ACC112 (cell line): ENCODE measurements around the gene CCNQ.

Source experiments
- H2AFZ ChIP-seq: fragments of 200-600 bp; sonication (generic); one replicate; pipeline ENCODE4 v1.6.0; 2017; ENCODE audit warnings: antibody characterized with exemption, low read length; ENCODE audit not compliant: unreplicated experiment
- H3K27ac ChIP-seq: fragments of 200-600 bp; sonication (generic); 2 replicates; pipeline ENCODE4 v1.5.1; 2014; ENCODE audit warnings: low read depth, mild to moderate bottlenecking, antibody characterized with exemption, low read length, moderate library complexity
- H3K27me3 ChIP-seq: fragments of 200-600 bp; sonication (generic); 2 replicates; pipeline ENCODE4 v1.6.1; 2014; ENCODE audit warnings: mild to moderate bottlenecking, antibody characterized with exemption, low read length, moderate library complexity, mixed read lengths; ENCODE audit not compliant: insufficient read depth
- H3K36me3 ChIP-seq: fragments of 200-600 bp; sonication (generic); 2 replicates; pipeline ENCODE4 v1.6.1; 2016; ENCODE audit warnings: mild to moderate bottlenecking, antibody characterized with exemption, low read length, moderate library complexity, mixed read lengths; ENCODE audit not compliant: insufficient read depth
- H3K4me1 ChIP-seq: fragments of 200-600 bp; sonication (generic); one replicate; pipeline ENCODE4 v1.6.1; 2016; ENCODE audit warnings: low read length, mixed read lengths; ENCODE audit not compliant: insufficient read depth, unreplicated experiment, control insufficient read depth
- H3K4me3 ChIP-seq: fragments of 200-600 bp; sonication (generic); 2 replicates; pipeline ENCODE4 v1.5.1; 2014; ENCODE audit warnings: mild to moderate bottlenecking, low read depth, low read length
- H3K79me2 ChIP-seq: fragments of 200-600 bp; sonication (generic); one replicate; pipeline ENCODE4 v1.6.0; 2016; ENCODE audit warnings: low read length; ENCODE audit not compliant: control insufficient read depth, unreplicated experiment, insufficient read depth

CCNQ gene

GRCh38 chrX:153598541-153599191 lies at the start of gene CCNQ:
TSS of gene CCNQ (minus strand) at chrX:153599139. CDS start at chrX:153599073, 66 bp downstream.
- peaks cover 16% of the 10 kb centered on the region for H3K79me2 ChIP-seq
- no peak within 1 kb of the TSS for H3K27ac ChIP-seq
- peak within 1 kb of the TSS; percentile 93 for H2AFZ ChIP-seq
- H3K4me1 ChIP-seq, result peaks cover 7% of the 10 kb centered on the region
- no peaks in the 10 kb centered on the region for H3K36me3 ChIP-seq
- H3K27me3 ChIP-seq, result no peaks in the 10 kb centered on the region
- peak within 1 kb of the TSS; percentile 90 for H3K4me3 ChIP-seq

- Histone ChIP-seq H3K4me3 (peak overlapping the region; percentile 21; the same call in 1 of the 2 replicates), H3K79me2 (no peaks in the 10 kb centered on the region), H3K4me1 (no peaks in the 10 kb centered on the region), H3K36me3 (no peaks in the 10 kb centered on the region), H2AFZ (no peak overlapping the region), H3K27me3 (peaks cover 55% of the 10 kb centered on the region), H3K27ac (no peak overlapping the region)
Observed at GRCh38 chrX:153647461-153648357, 48.8 kb upstream of the CCNQ start.

- Histone ChIP-seq H3K4me1 (no peaks in the 10 kb centered on the region), H2AFZ (no peak within 1 kb of the TSS), H3K27me3 (peaks cover 59% of the 10 kb centered on the region), H3K27ac (no peak within 1 kb of the TSS), H3K79me2 (no peaks in the 10 kb centered on the region), H3K4me3 (peak within 1 kb of the TSS; percentile 21; the same call in 1 of the 2 replicates), H3K36me3 (no peaks in the 10 kb centered on the region)
Observed at GRCh38 chrX:153646620-153647373, 47.9 kb upstream of the CCNQ start, which contains the start of gene DUSP9. TSS of gene DUSP9 (plus strand) at chrX:153647203. CDS start at chrX:153647954, 751 bp downstream.

- peaks cover 67% of the 10 kb centered on the region for H3K27me3 ChIP-seq
- H3K4me3 ChIP-seq, result no peak overlapping the region
- H3K79me2 ChIP-seq, result no peaks in the 10 kb centered on the region
- no peaks in the 10 kb centered on the region for H3K4me1 ChIP-seq
- H3K27ac ChIP-seq, result no peak overlapping the region
- H2AFZ ChIP-seq, result no peak overlapping the region
- H3K36me3 ChIP-seq, result no peaks in the 10 kb centered on the region
Observed at GRCh38 chrX:153645921-153646488, 47.1 kb upstream of the CCNQ start.

GRCh38 chrX:153645151-153645550 lies 46.2 kb upstream of the CCNQ start:
- Histone ChIP-seq H3K27me3 (peaks cover 67% of the 10 kb centered on the region), H3K4me1 (no peaks in the 10 kb centered on the region)

GRCh38 chrX:153644356-153645125 lies 45.6 kb upstream of the CCNQ start:
- H3K4me1 ChIP-seq, result no peaks in the 10 kb centered on the region
- H3K4me3 ChIP-seq, result no peak overlapping the region
- no peak overlapping the region for H3K27ac ChIP-seq
- no peak overlapping the region for H2AFZ ChIP-seq
- no peaks in the 10 kb centered on the region for H3K79me2 ChIP-seq
- H3K27me3 ChIP-seq, result peaks cover 67% of the 10 kb centered on the region
- no peaks in the 10 kb centered on the region for H3K36me3 ChIP-seq

More at GRCh38 chrX:153645151-153645550, 46.2 kb upstream of the CCNQ start:
- Histone ChIP-seq H2AFZ (no peak overlapping the region), H3K4me3 (no peak overlapping the region), H3K79me2 (no peaks in the 10 kb centered on the region), H3K36me3 (no peaks in the 10 kb centered on the region), H3K27ac (no peak overlapping the region)

GRCh38 chrX:153643431-153644351 lies 44.8 kb upstream of the CCNQ start:
- Histone ChIP-seq H3K4me1 (no peaks in the 10 kb centered on the region), H3K36me3 (no peaks in the 10 kb centered on the region), H2AFZ (peak overlapping the region; percentile 60), H3K4me3 (peak overlapping the region; percentile 73), H3K27ac (no peak overlapping the region), H3K27me3 (peaks cover 65% of the 10 kb centered on the region), H3K79me2 (no peaks in the 10 kb centered on the region)

GRCh38 chrX:153642655-153643430 lies 43.9 kb upstream of the CCNQ start:
- Histone ChIP-seq H2AFZ (no peak overlapping the region), H3K27ac (no peak overlapping the region), H3K36me3 (no peaks in the 10 kb centered on the region), H3K4me3 (no peak overlapping the region), H3K27me3 (peaks cover 58% of the 10 kb centered on the region), H3K4me1 (no peaks in the 10 kb centered on the region), H3K79me2 (no peaks in the 10 kb centered on the region)
